Neural cell (in vitro differentiated cells): ENCODE results near the gene LPCAT1.

Experiments
- CTCF ChIP-seq: fragments of 450-650 bp; IDR thresholded peaks from 2 replicates; pipeline ENCODE4 v1.5.1; 2014; ENCODE audit warnings: antibody characterized with exemption, mild to moderate bottlenecking, moderate library complexity; ENCODE audit not compliant: poor library complexity, severe bottlenecking
- EP300 ChIP-seq: fragments of 450-650 bp; conservative IDR thresholded peaks from 2 replicates; pipeline ENCODE4 v1.6.1; 2014; ENCODE audit warnings: antibody characterized with exemption, mild to moderate bottlenecking, moderate library complexity; ENCODE audit not compliant: poor library complexity, severe bottlenecking
- MXI1 ChIP-seq: fragments of 450-650 bp; conservative IDR thresholded peaks from 2 replicates; pipeline ENCODE4 v1.6.1; 2014; ENCODE audit warnings: antibody characterized with exemption, mild to moderate bottlenecking; ENCODE audit not compliant: poor library complexity, severe bottlenecking
- POLR2AphosphoS5 ChIP-seq: IDR thresholded peaks from 2 replicates; pipeline ENCODE4 v1.6.1; 2012
- TAF1 ChIP-seq: IDR thresholded peaks from 2 replicates; pipeline ENCODE4 v1.6.1; 2012; ENCODE audit warnings: low read depth

- TF ChIP-seq CTCF (no peak), POLR2AphosphoS5 (no peak), EP300 (no peak), TAF1 (no peak), MXI1 (no peak)
These were observed 42.3 kb downstream of the LPCAT1 start for GRCh38 chr5:1481266-1481958.
